Lung (tissue), 12 donors: ENCODE measurements around the gene KCNQ2. TPM values are rescaled to one million over a fixed set of nuclear protein-coding genes. Genes with fewer than 3 reads are reported as not detected.

Experiments used
- ATAC-seq: fragments of 200-7000 bp; cut with Tn5 transposase; one replicate; pipeline ENCODE4 v1.9.1; 2020; ENCODE audit warnings: moderate number of reproducible peaks; ENCODE audit not compliant: insufficient read depth, low FRiP score
- DNase-seq, 3 donors: peaks; one replicate each; pipeline ENCODE4 v3.0.0-alpha.2; 2013 to 2017
- H3K27ac ChIP-seq, 2 donors: one replicate each; pipeline ENCODE4 v1.5.1; 2013; ENCODE audit warnings: mild to moderate bottlenecking in 2 of 2, moderate library complexity in 2 of 2, control low read depth in 1 of 2, inconsistent platforms in 1 of 2, low read depth in 1 of 2, low read length in 1 of 2
- H3K27me3 ChIP-seq, 3 donors: one replicate each; pipeline ENCODE4 v1.5.1; 2013; ENCODE audit warnings: low read length in 2 of 3; ENCODE audit not compliant: control insufficient read depth in 3 of 3, insufficient read depth in 3 of 3
- H3K36me3 ChIP-seq, 4 donors: one replicate each; pipeline ENCODE4 v1.5.1; 2013; ENCODE audit warnings: low read length in 4 of 4, mild to moderate bottlenecking in 1 of 4, moderate library complexity in 1 of 4; ENCODE audit not compliant: control insufficient read depth in 4 of 4, insufficient read depth in 4 of 4
- H3K4me1 ChIP-seq, 5 donors: one replicate each; pipeline ENCODE4 v1.5.1; 2013; ENCODE audit warnings: low read length in 5 of 5, mild to moderate bottlenecking in 2 of 5, moderate library complexity in 1 of 5; ENCODE audit not compliant: control insufficient read depth in 5 of 5, insufficient read depth in 5 of 5
- H3K4me3 ChIP-seq: one replicate; pipeline ENCODE4 v1.5.1; 2013; ENCODE audit warnings: mild to moderate bottlenecking, control low read depth, moderate library complexity
- H3K9ac ChIP-seq, 2 donors: one replicate each; pipeline ENCODE4 v1.5.1; 2013; ENCODE audit warnings: low read length in 2 of 2, control low read depth in 1 of 2; ENCODE audit not compliant: insufficient read depth in 1 of 2
- H3K9me3 ChIP-seq, 4 donors: one replicate each; pipeline ENCODE4 v1.5.1; 2013; ENCODE audit warnings: low read length in 3 of 4, mild to moderate bottlenecking in 1 of 4, moderate library complexity in 1 of 4; ENCODE audit not compliant: control insufficient read depth in 4 of 4, insufficient read depth in 3 of 4
- WGBS, 2 donors: extraction: QIAGEN DNeasy Blood & Tissue Kit; methylation state at CpG; one replicate each; pipeline ENCODE4 v1.1.7; 2013; 5-methylcytosine and 5-hydroxymethylcytosine counted together
- polyA plus RNA-seq, 2 donors: library from polyadenylated mRNA; stranded (reverse); fragments of 200-250 nt; gene quantifications; one replicate each; pipeline ENCODE4 v1.2.1, GENCODE V29; 2013
- total RNA-seq, 2 donors: library from RNA; depleted of rRNA in 1 of 2; stranded (reverse); fragments of >200 nt in 1 of 2; gene quantifications; one replicate each; pipeline ENCODE4 v1.2.1, GENCODE V29; 2014 to 2021
- TF ChIP-seq, protein P1 (sequence below): IDR thresholded peaks from 2 replicates; pipeline ENCODE4 v1.5.1; 2012; ENCODE audit warnings: mild to moderate bottlenecking; ENCODE audit errors: control extremely low read depth, extremely low read depth
- donor health status: control.
- donor health status: control.
- donor health status: Bipolar disorder and iron deficiency.
- donor health status: healthy.
- donor health status: DM: yes; HTN: yes; CAD: no.

KCNQ2 gene
- total and polyA plus RNA-seq, 4 donors = 0.18 to 6.8 (median 0.28) TPM; not detected in 1

DNA sequence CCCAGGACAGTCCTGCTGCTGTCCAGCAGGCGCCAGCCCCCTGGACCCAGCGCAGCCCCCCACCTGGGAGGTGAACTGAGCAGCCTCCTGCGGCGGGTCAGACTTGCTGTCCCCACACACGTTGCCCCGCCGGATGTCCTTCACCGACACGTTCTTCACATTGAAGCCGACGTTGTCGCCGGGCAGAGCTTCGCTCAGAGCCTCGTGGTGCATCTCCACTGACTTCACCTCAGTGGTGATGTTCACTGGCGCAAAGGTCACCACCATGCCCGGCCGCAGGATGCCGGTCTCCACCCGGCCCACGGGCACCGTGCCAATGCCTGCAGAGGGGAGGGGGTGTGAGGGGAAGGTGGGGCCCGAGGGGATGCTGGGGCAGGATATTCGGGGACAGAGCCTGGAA lies 18.0 kb upstream of the KCNQ2 start:
- 64 to 76% methylated on average over 24 of the region's 24 CpGs for WGBS, 2 donors
- H3K9me3 ChIP-seq = peaks cover 0 to 11% (median 0%) of the 10 kb centered on the region in 4 donors
- H3K4me3 ChIP-seq = no peak overlapping the region
- no peaks in the 10 kb centered on the region for H3K4me1 ChIP-seq
- no peak overlapping the region for H3K27ac ChIP-seq
- H3K36me3 ChIP-seq = no peaks in the 10 kb centered on the region
- ATAC-seq (no peak), DNase-seq (no peak)
- no peak overlapping the region for H3K9ac ChIP-seq
- TF ChIP-seq, protein P1, sequence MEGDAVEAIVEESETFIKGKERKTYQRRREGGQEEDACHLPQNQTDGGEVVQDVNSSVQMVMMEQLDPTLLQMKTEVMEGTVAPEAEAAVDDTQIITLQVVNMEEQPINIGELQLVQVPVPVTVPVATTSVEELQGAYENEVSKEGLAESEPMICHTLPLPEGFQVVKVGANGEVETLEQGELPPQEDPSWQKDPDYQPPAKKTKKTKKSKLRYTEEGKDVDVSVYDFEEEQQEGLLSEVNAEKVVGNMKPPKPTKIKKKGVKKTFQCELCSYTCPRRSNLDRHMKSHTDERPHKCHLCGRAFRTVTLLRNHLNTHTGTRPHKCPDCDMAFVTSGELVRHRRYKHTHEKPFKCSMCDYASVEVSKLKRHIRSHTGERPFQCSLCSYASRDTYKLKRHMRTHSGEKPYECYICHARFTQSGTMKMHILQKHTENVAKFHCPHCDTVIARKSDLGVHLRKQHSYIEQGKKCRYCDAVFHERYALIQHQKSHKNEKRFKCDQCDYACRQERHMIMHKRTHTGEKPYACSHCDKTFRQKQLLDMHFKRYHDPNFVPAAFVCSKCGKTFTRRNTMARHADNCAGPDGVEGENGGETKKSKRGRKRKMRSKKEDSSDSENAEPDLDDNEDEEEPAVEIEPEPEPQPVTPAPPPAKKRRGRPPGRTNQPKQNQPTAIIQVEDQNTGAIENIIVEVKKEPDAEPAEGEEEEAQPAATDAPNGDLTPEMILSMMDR = no peak
- H3K27me3 ChIP-seq = peaks cover 15 to 32% (median 16%) of the 10 kb centered on the region in 3 donors

DNA sequence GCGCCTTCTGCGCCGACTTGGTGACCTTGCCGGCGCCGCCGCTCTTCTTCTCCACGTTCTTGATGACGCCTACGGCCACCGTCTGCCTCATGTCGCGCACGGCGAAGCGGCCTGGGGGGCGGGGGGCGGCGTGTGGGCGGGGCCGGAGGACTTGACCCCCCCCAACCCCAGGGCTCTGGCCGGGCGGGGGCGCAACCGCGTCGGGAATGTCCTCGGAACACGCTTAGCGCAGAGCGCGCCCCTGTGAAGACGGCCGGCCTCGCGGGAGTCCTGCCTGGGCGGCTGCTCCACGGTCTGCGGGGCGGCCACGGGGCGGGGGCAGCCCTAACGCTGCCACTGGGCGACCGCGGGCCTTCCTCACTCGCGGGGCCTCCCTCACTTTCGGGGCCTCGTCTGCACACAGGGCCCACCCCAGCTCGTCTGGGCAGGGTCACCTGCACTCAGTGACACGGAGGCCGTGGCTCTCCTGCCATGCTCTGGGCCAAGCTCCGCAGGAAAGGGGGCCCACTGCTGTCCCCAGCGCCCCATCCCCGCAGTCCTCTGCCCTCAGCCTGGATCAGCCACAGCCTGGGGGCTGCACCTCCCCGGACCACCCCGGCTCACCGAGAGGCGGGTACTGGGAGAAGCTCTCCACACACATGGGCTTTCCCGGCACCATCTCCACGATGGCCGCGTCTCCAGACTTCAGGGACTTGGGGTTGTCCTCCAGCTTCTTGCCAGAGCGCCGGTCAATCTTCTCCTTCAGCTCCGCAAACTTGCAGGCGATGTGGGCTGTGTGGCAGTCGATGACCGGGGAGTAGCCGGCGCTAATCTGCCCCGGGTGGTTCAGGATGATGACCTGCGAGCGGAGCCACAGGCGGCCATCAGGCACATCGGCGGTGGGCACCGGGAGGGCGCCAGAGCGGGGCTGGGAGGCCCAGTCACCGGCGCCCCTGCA lies 16.1 kb upstream of the KCNQ2 start:
- no peaks in the 10 kb centered on the region for H3K36me3 ChIP-seq
- H3K4me3 ChIP-seq = no peak overlapping the region
- TF ChIP-seq, protein P1 = no peak
- no peak for DNase-seq
- no peak for ATAC-seq
- H3K27ac ChIP-seq = no peak overlapping the region
- 12 to 19% methylated on average over 61 to 83 of the region's 83 CpGs for WGBS, 2 donors
- H3K4me1 ChIP-seq = no peaks in the 10 kb centered on the region
- H3K27me3 ChIP-seq = peaks cover 13 to 28% (median 16%) of the 10 kb centered on the region in 3 donors
- H3K9ac ChIP-seq = no peak overlapping the region
- H3K9me3 ChIP-seq = peaks cover 0 to 11% (median 0%) of the 10 kb centered on the region in 4 donors

DNA sequence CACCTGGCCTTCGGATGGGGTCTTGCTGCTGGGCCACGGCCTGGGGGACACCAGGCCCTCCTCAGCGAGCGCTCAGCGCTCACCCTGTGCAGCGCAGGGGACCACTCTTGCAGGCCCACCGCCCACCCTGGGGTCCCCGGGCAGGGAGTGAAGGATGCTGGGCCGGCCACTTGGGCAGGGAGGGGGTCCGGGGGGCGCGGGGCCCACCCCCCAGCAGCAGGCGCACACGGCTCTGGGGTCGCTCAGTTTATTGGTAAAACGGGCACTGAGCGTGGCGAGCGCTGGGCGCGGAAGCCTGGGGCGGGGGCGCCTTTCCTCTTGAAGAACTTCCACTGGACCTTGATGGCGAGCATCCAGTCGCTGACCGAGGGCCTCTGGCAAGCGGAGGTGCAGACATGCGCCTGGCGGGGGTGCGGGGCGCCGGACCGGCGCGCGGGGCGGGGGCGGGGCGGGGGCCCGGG lies 15.4 kb upstream of the KCNQ2 start:
- H3K9me3 ChIP-seq = peaks cover 0 to 11% (median 0%) of the 10 kb centered on the region in 4 donors
- H3K4me1 ChIP-seq = peaks cover 0 to 5% (median 0%) of the 10 kb centered on the region in 5 donors
- 11 to 16% methylated on average over 26 to 39 of the region's 40 CpGs for WGBS, 2 donors
- no peak for ATAC-seq
- no peak overlapping the region for H3K27ac ChIP-seq
- no peak overlapping the region for H3K4me3 ChIP-seq
- TF ChIP-seq, protein P1 = no peak
- peak in 1 of 3 donors; percentile 38 for DNase-seq
- H3K9ac ChIP-seq = no peak overlapping the region
- H3K27me3 ChIP-seq = peaks cover 13 to 28% (median 16%) of the 10 kb centered on the region in 3 donors
- H3K36me3 ChIP-seq = no peaks in the 10 kb centered on the region
